Medulla oblongata (tissue), 1 donor: Measurements from ENCODE around the gene ZFR.
"Not testable (repeated sequence)": the region's sequence is repeated elsewhere in the genome, so short reads cannot be mapped to it uniquely, and the experiment has no call there.

Experiments used
- DNase-seq: peaks from one replicate; pipeline ENCODE4 v3.0.0-alpha.2; 2015; ENCODE audit errors: extremely low spot score

ZFR gene

DNA sequence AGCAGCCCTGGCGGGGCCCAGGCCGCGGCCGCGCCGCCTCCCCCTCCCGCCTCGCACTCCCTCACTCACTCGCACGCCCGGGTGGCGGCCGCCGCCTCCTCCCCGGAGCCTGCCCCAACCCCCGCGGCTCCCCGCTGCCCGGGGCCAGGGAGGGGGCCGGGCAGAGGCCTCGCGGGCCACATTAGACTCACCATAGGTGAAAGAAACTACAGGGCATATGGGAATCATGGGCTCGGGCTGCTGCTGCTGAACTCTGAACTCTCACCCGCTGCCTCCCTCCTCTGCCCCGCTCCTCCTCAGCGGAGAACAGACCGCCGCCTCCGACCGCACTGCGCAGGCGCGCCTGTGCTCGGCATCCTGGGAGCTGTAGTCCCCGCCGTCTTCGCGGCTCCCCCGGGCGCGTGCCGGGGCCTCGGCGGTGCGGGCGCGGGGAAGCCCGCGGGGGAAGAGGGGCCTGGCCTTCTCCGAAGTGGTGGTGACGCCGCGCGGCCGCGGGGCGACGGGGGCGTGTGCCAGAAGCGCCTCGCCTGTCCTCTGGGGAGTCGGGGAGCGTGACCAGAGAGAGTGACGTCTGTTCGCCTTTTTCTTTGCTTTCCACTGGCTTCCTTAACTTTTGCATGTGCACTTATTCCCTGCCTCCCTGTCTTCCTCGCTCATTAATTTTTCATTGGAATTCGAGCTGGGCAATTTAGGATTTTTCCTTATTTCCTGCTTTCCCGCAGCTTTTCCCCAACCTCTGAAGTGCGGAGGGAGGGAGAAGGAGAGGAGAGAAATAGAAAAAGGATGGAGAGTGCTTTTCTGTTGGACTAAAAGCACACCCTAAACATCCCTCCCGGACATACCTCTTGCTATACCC is at the start of gene ZFR:
Gene ZFR, minus strand, starts transcription at position 310 of the 856 bp plus-strand sequence. Its CDS starts 82 bp downstream, at position 228.
- DNase-seq, result peak; percentile 91

DNA sequence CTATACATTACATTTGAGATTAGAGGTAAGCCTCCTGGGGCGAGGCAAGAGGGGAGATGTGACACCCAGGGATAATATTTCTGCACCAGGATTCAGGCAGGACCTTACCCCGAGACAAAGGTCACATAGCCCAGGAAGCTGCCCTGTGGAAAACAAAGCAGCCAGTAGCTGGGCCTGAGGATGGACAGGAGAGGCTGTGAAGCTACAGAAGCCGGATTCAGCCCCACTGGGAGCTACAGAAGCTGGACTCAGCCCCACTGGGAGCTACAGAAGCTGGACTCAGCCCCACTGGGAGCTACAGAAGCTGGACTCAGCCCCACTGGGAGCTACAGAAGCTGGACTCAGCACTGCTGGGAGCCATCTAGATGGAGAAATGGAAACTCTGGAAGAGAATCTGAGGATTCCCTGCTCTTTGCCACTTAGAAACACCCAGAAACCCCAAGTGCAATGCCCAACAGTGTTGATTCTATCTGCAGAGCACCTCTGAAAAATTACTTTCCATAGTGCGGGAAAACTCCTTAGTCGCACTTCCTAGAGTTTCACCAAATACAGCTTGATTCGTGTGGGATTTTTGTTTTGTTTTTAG is 46.5 kb upstream of the ZFR start:
- no peak for DNase-seq

DNA sequence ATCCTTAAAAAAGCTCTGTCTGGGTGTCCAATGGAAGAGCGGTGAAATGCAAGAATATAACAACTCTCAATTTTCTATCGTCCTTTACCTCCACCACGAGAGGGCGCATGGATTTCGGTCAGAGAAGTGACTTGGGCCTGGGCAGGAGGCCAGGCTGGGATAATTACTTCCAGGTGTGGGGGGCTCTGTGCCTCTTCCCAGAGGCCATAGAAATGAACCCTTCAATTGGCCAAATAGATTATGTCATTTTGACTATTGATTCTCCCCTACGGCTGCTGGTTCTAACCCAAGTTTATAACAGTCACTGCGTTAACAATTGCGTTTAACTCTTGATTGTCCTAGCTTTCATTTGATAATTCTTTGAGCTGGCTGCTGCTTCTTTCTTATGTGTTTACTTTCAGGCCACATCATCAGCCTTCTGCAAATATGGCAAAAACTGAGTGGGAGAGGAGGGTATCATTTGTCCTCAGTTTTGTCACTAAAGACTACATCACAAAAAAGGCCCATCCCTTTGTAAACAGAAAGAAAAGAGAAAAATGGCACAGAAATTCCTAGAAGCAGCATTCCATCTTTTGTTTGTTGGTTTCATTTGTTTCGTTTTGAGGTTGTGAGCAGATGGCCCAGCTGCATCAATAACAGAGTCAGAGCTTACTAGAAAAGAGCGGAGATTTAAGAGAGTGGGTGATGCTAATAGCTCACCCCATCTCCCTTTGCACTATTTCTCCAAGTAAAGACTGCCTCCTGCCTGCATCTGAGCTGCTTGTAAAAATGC is 45.4 kb upstream of the ZFR start:
- peak; percentile 92 for DNase-seq

DNA sequence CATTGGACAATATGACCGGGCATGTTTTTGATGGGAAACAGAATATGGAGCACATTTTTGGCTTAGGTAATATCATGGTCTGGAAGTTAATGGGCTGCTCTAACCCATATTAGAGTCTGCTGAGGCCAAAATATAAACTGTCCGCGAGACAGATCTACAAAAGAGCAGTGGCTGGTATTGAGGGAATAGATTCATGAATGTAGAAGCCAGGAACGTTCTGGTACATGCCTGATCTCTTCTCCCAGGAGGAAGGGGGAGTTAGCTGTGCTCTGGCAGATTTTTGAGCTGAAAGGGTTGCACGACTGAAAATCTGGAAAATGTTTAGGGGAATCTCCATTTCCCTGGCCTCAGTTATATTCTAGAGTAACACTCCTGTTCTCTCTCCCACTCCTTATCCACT is 42.9 kb upstream of the ZFR start:
- no peak for DNase-seq

DNA sequence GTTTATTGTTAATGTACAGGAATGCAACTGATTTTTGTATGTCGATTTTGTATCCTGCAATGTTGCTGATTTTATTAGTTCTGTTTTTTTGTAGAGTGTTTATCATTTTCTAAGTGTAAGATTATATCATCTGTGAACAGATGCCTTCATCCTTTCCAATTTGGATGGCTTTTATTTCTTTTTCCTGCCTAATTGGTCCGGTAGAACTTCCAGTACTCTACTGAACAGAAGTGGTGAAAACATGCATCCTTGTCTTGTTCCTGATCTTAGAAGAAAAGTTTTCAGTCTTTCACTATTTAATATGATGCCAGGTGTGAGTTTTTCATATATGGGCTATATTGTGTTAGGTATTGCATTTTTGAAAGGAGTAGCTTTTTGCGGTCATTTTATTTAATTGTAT is 42.5 kb upstream of the ZFR start:
- DNase-seq, result no peak

DNA sequence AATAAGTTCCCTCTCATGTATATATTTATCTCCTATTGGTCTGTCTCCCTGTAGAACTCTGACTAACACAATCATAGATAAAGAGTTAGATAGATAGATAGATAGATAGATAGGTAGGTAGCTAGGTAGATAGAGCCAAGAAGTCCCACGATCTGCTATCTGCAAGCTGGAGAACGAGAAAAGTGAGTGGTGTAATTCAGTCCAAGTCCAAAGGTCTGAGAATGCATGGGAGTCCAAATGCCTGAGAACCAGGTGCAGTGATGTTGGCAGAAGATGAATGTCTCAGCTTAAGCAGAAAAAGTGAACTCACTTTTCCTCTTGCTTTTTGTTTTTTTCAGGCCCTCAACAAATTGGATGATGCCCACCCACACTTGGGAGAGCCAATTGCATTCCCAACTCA is 37.7 kb upstream of the ZFR start:
- no peak for DNase-seq

DNA sequence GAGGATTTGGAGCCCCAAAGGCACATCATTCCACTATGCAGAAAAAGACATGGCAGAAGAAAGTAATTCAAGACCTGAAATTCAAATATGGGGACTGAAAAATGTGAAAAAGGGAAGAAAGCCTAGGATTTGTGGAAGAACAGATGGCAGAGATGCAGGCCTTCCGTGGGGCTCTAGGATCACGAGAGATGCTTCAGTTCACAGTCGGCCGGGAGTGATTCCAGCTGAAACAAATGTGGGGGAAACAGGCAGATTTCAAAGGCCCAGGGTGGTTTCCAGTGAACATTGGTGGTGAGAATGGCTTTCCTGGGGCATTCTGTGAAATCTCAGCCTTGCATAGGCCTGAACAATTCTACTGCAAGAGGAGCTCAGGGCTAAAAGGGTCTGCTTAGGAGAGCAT is 34.6 kb upstream of the ZFR start:
- no peak for DNase-seq

DNA sequence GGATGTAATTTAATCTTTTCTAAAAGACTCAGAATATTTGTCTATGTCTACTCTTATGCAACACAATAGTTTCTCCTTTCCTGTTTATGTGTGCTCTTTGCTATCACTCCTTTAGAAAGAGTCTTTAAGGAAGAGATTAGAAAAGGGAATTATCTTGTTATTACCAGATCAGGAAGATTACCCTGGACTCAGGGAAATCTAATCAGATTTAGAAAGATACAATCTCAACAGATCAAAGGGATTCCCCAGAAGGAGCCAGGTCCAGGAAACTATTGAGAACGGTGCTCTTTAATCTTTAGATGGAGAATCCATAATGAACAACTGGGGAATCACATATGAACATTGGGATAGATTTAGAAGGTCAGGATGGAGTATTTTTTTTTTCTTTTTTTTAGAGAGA is 32.4 kb upstream of the ZFR start:
- DNase-seq, result no peak

DNA sequence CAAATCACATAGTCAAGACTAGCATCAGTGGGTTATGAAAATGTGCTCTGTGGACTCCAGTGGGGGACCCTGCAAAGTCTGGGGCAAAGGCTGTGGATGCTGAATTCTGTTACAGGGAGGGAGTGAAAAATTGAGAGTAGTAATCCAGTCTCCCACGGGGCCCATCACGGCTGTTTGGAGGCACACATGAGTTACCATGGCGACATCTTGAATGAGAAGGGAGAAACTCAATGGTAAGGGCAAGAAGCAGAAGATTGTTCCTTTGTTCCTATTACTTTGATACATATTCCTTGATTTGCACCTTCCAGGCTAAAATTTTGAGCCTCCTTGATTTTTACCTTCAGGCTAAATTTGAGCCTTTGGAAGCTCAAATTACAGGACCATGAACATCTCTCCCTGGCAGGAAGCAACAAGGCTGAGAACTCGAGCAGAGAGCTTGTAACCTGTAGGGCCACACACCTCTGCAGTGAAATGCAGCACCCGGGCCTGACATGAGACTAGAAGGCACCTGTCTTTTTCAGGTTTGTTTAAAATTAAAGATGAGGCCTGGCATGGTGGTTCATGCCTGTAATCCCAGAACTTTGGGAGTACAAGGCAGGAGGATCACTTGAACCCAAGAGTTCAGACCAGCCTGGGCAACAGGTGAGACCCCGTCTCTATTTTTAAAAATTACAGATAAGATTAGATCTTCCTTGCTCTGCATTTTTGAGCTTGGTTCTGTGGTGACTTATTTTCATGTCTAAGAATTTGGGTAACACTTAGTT is 31.0 kb upstream of the ZFR start:
- DNase-seq, result peak; percentile 29

DNA sequence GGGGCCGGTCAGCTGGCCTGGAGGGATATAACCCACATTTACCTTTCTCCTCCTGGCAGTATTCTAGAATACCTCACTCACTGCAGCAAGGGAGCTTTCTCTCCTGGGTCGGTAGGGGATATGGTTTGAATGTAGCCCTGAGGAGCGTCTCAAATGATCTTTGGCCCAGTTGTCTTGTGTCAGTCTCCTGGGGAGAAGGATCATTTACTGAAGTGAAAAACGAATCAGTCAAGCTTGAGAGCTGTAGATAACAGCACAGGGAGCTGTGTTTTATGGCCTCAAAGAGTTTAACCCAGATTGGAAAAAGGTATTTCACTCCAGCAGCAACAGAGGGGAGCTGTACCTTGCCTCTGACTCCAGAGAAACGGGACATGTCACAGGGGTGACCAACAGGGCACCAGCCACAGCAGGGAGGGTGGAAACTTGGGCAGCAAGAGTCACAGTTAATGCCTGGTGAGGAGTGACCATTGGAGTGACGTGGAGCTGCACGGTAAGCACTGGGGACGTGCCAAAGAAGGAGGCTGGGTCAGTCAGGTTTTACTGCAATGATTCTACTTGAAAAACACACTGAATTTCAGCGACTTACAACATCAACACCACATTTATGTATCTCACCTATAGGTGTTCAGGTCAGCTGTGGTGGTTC is 29.8 kb upstream of the ZFR start:
- DNase-seq, result no peak

DNA sequence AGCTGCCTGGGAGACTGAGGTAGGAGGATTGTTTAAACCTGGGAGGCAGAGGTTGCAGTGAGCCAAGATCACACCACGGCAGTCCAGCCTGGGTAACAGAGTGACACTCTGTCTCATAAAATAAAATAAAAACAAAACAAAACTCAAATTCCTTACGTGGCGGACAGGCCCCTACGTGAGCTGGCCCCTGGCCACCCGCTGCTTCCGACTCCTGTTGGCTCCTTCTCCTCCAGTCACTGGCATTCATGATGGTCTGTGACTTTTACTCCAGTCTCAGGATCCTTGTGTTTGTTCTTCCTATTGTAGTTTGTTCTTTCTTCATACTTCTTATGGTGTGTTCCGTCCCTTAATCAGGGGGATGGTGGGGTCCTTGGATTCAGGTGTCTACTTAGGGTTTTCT is 28.5 kb upstream of the ZFR start:
- no peak for DNase-seq

DNA sequence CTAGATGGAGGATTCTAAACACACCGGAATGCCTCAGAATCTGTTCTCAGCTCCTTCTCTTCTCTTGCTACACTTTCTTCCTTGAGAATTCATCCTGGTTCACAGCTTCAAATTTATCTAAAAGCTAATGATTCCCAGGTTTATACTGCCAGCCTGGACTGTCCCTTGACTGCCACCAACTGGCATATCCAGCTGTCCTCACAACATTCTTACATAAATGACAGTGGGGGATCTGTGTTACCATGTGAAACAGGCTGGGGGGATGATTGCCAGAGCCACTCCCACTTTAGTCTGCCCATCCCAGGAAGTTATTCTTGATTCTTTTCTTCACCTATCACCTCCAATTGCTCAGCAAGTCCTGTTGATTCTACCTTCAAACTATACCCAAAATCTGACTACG is 27.2 kb upstream of the ZFR start:
- peak; percentile 30 for DNase-seq

DNA sequence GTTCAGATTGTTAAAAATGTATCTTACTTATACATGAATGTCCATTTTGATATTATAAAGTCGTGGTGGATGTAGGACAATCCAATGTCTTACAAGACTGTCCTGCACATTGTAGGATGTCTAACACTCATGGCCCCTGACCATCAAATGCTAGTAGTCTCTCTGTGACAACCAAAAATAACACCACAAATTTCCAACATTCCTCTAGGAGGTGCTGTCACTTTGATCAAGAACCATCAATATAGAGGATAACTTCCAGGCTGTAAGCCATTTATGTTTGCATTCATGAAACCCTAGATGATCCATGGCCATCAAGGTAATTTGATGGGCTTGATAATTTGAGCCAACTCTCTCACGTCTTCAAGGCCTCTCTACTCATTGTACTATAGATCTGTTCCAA is 20.5 kb upstream of the ZFR start:
- no peak for DNase-seq

DNA sequence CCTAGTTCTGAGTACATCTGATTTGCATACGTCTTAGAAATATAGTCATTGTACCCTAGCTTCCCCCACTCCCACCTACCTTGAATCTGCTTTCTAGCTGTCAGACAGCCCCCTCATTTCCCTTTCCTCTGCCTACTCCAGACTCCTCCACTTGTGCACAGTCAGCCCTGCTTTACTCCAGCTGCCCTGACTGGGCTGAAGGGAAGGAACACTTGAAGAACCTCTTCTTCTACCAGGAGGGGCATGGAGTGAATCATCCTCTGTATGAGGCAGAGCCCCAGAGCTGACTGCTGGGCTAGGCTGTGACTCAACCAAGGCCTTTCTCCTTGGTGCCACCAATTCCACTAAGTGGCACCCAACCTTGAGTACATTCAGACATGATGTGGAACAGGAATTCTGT is 18.1 kb upstream of the ZFR start:
- DNase-seq, result no peak

DNA sequence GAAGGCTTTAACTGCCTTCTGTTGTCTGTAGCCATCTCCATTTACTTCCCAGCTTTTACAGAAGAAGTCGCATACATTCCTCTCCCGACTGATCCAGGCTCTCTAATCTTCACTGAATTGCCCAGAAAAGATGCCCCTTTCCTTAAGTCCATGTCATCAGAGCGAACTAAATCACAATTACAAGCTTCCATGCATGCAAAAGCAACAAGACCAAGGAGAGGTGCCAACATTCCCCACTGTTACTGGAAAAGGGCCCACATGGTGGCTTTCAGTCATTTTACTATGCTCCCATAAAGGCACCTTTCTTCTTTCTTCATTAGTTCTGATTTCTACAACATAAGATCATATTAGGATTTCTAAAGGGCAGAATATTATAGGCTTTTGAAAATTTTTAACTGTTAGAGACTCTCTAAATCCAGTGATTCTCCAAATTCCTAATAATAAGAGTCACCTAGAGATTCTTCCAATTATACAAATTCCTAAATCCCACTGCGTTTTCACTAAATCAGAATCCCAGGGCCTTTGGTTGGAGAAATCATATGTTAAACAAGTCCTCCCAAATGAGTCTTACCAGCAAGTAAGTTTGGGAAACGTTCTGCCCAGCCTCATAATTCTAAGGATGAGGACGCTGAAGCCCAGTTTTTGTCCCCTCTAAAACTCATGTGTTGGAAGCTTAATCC is 17.0 kb upstream of the ZFR start:
- no peak for DNase-seq

DNA sequence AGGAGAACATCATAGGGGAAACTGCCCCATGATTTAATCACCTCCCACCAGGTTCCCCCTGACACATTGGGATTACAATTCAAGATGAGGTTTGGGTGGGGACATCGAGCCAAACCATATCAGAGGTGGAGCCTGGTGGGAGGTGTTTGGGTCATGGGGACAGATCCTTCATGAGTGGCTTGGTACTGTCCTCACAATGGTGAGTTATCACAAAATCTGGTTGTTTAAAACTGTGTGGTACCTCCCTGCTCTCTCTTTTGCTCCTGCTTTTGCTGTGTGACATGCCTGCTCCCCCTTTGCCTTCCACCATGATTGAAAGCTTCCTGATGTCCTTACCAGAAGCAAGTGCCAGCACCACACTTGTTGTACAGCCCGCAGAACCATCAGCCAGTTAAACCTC is 16.2 kb upstream of the ZFR start:
- DNase-seq, result no peak

DNA sequence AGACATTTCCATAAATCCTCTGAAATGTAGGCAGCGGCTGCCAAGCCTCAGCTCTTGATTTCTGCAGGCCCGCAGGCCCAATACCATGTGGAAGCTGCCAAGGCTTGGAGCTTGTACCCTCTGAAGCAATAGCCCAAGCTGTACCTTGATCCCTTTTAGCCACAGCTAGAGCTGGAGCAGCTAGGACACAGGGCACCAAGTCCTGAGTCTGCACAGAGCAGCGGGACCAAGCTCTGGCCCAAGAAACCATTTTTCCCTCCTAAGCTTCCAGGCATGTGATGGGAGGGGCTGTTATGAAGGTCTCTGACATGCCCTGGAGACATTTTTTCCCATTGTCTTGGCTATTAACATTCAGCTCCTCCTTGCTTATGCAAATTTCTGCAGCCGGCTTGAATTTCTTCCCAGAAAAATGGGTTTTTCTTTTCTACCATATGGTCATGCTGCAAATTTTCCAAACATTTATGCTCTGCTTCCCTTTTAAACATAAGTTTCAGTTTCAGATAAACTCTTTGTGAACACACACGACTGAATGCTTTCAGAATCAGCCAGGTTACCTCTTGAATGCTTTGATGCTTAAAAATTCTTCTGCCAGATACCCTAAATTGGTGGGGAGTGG is 14.4 kb upstream of the ZFR start:
- DNase-seq, result no peak

DNA sequence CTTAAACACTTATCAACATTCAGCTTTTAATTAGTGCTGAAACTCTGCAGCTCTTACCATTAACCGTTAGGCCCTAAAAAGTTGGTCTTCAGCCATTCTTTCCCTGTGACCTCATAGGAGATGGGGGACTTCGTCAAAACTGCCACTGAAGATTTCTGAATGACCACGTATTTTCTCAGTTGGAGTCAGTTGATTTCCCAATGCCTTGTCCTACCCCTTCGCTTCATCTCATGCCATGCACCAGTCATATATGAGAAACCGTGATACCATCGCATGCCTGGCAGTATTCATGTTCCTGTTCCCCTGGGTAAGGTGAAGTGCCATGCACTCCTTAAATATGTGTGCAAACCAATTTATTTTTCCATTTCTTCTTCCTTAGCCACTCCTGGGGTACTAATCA is 10.8 kb upstream of the ZFR start:
- DNase-seq, result no peak

DNA sequence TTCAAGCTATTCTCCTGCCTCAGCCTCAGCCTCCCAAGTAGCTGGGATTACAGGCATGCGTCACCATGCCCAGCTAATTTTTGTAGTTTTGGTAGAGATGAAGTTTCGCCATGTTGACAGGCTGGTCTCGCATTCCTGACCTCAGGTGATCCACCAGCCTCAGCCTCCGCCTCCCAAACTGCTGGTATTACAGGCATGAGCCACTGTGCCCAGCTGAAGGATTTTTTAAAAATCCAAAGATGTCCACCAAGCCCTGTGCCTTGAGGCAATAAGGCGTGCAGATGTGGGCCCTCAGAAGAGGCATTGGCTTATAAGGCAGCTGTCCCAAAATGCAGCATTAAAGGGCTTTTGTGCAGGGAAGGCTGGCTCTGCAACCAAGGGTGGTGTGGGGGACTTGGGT is 10.3 kb upstream of the ZFR start:
- no peak for DNase-seq

DNA sequence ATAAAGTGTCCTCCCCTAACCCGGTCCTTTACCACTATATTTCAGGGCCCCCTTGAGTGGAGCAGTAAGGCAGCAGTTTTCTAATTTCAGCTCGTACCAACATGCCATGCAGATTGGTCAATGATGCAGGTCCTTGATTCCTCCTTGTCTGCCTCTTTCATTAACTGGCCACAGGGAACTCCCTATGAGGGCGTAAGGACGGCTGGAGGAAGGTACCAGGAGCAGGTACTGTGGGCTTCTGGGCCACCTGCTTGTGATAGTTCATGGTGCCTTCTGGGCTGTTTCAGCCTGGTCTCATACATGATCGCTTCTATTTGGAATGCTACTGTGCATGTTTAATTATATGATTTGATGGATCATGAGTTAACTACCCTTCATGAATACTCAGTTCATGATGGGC is 9.4 kb upstream of the ZFR start:
- no peak for DNase-seq

DNA sequence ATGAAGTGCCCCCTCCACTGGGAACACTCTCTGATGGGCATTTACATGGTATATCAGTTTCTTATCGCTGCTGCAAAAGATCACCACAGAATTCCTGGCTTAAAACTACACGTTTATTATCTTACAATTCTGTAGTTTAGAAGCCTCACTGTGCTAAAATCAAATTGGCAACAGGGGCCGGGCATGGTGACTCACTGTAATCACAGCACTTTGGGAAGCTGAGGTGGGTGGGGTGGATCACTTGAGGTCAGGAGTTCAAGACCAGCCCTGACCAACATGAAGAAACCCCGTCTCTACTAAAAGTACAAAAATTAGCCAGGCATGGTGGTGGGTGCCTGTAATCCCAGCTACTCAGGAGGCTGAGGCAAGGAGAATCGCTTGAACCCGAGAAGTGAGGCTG is 7.8 kb upstream of the ZFR start:
- DNase-seq, result not testable (repeated sequence)
